Thoracic aorta (tissue), 2 donors: ENCODE measurements around the gene STN1. TPM values are rescaled to one million over a fixed set of nuclear protein-coding genes. Genes with fewer than 3 reads are reported as not detected.

Source experiments
- ATAC-seq: fragments of 150-250 bp; one replicate; pipeline ENCODE4 v1.8.0; 2017; ENCODE audit warnings: low read depth; ENCODE audit not compliant: insufficient number of reproducible peaks, low FRiP score
- DNase-seq: peaks from one replicate; pipeline ENCODE4 v3.0.0-alpha.2; 2020; ENCODE audit warnings: low spot score
- H3K27ac ChIP-seq, 2 donors: fragments of 200-600 bp; sonication (generic); 1 replicate in 1 of 2; 2 replicates in 1 of 2; pipeline ENCODE4 v1.5.1; 2016; ENCODE audit warnings: mild to moderate bottlenecking in 2 of 2, moderate library complexity in 2 of 2
- H3K27me3 ChIP-seq: fragments of 200-600 bp; sonication (generic); replicated peaks from 2 replicates; pipeline ENCODE4 v1.6.0; 2016; ENCODE audit warnings: mild to moderate bottlenecking; ENCODE audit not compliant: insufficient read depth
- H3K36me3 ChIP-seq: fragments of 200-600 bp; sonication (generic); one replicate; pipeline ENCODE4 v1.5.1; 2016
- H3K4me1 ChIP-seq, 2 donors: fragments of 200-600 bp; sonication (generic); 1 replicate in 1 of 2; 2 replicates in 1 of 2; pipeline versions ENCODE4 v1.5.1 to v1.6.0; 2016; ENCODE audit warnings: low read depth in 2 of 2, mild to moderate bottlenecking in 1 of 2; ENCODE audit not compliant: control insufficient read depth in 1 of 2
- H3K4me3 ChIP-seq: fragments of 200-600 bp; sonication (generic); 2 replicates; pipeline ENCODE4 v1.5.1; 2016; ENCODE audit warnings: mild to moderate bottlenecking
- H3K9me3 ChIP-seq: fragments of 200-600 bp; sonication (generic); 2 replicates; pipeline ENCODE4 v1.5.1; 2016
- total RNA-seq, 2 donors: library from RNA; depleted of rRNA; stranded (reverse); fragments of >200 nt; gene quantifications; one replicate each; pipeline versions ENCODE4 v1.1.0 to v1.2.3, GENCODE V29; 2016
- TF ChIP-seq, protein P1 (sequence below): fragments of 200-600 bp; sonication (generic); IDR thresholded peaks from one replicate; pipeline ENCODE4 v1.5.1; 2019; ENCODE audit warnings: antibody characterized with exemption

The STN1 gene
- total RNA-seq, 2 donors from 2014 or later, result 11.6 to 30.6 TPM

GRCh38 chr10:103919648-103920025 lies 1.7 kb upstream of the STN1 start:
- TF ChIP-seq, protein P1, sequence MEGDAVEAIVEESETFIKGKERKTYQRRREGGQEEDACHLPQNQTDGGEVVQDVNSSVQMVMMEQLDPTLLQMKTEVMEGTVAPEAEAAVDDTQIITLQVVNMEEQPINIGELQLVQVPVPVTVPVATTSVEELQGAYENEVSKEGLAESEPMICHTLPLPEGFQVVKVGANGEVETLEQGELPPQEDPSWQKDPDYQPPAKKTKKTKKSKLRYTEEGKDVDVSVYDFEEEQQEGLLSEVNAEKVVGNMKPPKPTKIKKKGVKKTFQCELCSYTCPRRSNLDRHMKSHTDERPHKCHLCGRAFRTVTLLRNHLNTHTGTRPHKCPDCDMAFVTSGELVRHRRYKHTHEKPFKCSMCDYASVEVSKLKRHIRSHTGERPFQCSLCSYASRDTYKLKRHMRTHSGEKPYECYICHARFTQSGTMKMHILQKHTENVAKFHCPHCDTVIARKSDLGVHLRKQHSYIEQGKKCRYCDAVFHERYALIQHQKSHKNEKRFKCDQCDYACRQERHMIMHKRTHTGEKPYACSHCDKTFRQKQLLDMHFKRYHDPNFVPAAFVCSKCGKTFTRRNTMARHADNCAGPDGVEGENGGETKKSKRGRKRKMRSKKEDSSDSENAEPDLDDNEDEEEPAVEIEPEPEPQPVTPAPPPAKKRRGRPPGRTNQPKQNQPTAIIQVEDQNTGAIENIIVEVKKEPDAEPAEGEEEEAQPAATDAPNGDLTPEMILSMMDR, result no peak
- no peaks in the 10 kb centered on the region for H3K36me3 ChIP-seq

GRCh38 chr10:103917302-103918052 lies 507 bp downstream of the STN1 start:
- ATAC-seq (no peak), DNase-seq (no peak)
- H3K27me3 ChIP-seq, result no peaks in the 10 kb centered on the region
- no peaks in the 10 kb centered on the region for H3K9me3 ChIP-seq
- TF ChIP-seq, protein P1, result no peak
- H3K27ac ChIP-seq, result peak overlapping the region; percentile 86 to 96
- H3K4me1 ChIP-seq, result peaks cover 11 to 44% of the 10 kb centered on the region in 2 donors
- peak overlapping the region; percentile 70 for H3K4me3 ChIP-seq
- H3K36me3 ChIP-seq, result no peaks in the 10 kb centered on the region

More at GRCh38 chr10:103919648-103920025, 1.7 kb upstream of the STN1 start:
- Histone ChIP-seq H3K9me3 (no peaks in the 10 kb centered on the region), H3K27ac (no peak overlapping the region), H3K4me3 (no peak overlapping the region), H3K27me3 (no peaks in the 10 kb centered on the region), H3K4me1 (peaks cover 11 to 36% of the 10 kb centered on the region in 2 donors)
- ATAC-seq (no peak), DNase-seq (no peak)

- Histone ChIP-seq H3K27ac (peak overlapping the region; percentile 86 to 96), H3K27me3 (no peaks in the 10 kb centered on the region), H3K36me3 (no peaks in the 10 kb centered on the region), H3K4me1 (peaks cover 11 to 44% of the 10 kb centered on the region in 2 donors), H3K9me3 (no peaks in the 10 kb centered on the region), H3K4me3 (peak overlapping the region; percentile 70)
- TF ChIP-seq, protein P1, result no peak
- no peak for DNase-seq
- ATAC-seq, result no peak
These were observed 1.1 kb downstream of the STN1 start for GRCh38 chr10:103916876-103917275.

GRCh38 chr10:103916254-103916653 lies 1.7 kb downstream of the STN1 start:
- Histone ChIP-seq H3K9me3 (no peaks in the 10 kb centered on the region), H3K36me3 (no peaks in the 10 kb centered on the region), H3K4me3 (peak overlapping the region; percentile 70), H3K27me3 (no peaks in the 10 kb centered on the region), H3K27ac (peak overlapping the region; percentile 86 to 96), H3K4me1 (peaks cover 11 to 48% of the 10 kb centered on the region in 2 donors)
- ATAC-seq, result no peak
- TF ChIP-seq, protein P1, result no peak
- DNase-seq, result no peak

GRCh38 chr10:103915796-103916195 lies 2.2 kb downstream of the STN1 start:
- Histone ChIP-seq H3K27ac (peak overlapping the region; percentile 86 to 96), H3K36me3 (no peaks in the 10 kb centered on the region), H3K4me3 (peak overlapping the region; percentile 70), H3K27me3 (no peaks in the 10 kb centered on the region), H3K4me1 (peaks cover 13 to 52% of the 10 kb centered on the region in 2 donors), H3K9me3 (no peaks in the 10 kb centered on the region)
- ATAC-seq, result no peak
- TF ChIP-seq, protein P1, result no peak
- no peak for DNase-seq
